GM21576 (cell line): ENCODE results near the gene OR14I1.
"Not testable (repeated sequence)": the region's sequence is repeated elsewhere in the genome, so short reads cannot be mapped to it uniquely, and the experiment has no call there.

Experiments
- ATAC-seq: cut with Tn5 transposase; IDR thresholded peaks from one replicate; pipeline ENCODE4 v1.9.1; 2021; ENCODE audit warnings: mild to moderate bottlenecking, moderate library complexity; ENCODE audit not compliant: unreplicated experiment

The OR14I1 gene

GRCh38 chr1:248688527-248689298 is 13.9 kb downstream of the OR14I1 start:
- peak; percentile 54 for ATAC-seq

DNA sequence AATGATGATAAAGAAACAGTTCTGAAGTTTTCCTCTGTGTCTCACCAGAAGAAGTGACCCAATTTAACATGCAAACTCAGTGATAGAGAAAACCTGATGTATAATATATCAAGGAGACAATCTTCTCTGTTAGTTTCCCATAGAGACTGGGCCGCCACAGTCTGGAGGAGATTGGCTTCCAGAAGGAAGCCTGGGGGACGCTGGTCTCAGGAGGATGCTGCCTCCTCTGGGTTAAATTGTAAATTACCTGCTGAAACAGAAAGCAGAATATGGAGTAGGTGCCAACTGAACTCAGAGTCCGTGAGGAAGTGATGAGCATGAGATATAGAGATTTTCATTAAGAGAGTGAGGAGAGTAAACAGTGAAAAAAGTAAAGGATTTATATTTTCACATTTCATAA is 15.8 kb downstream of the OR14I1 start:
- peak; percentile 89 for ATAC-seq

- no peak for ATAC-seq
Observed at GRCh38 chr1:248681651-248682050, 20.9 kb downstream of the OR14I1 start.

DNA sequence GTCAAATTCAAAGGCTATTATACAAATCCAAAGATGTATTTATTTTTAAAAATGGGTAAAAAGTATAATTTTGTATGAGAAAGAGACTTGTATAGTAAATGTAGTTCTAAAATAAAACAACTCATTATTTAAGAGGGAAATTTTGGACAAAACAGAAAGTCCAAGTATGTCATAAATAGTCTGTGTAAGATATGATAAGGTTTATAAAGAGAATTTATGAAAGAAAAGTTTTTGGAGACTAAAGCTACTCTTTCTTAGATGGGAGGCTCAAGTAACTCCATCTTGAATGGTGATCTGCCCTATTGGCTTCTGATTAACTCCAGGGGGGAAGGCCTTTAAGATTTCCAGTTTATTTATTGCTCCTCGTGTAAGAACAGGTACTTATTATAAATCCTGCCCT is 32.6 kb downstream of the OR14I1 start:
- ATAC-seq = no peak

DNA sequence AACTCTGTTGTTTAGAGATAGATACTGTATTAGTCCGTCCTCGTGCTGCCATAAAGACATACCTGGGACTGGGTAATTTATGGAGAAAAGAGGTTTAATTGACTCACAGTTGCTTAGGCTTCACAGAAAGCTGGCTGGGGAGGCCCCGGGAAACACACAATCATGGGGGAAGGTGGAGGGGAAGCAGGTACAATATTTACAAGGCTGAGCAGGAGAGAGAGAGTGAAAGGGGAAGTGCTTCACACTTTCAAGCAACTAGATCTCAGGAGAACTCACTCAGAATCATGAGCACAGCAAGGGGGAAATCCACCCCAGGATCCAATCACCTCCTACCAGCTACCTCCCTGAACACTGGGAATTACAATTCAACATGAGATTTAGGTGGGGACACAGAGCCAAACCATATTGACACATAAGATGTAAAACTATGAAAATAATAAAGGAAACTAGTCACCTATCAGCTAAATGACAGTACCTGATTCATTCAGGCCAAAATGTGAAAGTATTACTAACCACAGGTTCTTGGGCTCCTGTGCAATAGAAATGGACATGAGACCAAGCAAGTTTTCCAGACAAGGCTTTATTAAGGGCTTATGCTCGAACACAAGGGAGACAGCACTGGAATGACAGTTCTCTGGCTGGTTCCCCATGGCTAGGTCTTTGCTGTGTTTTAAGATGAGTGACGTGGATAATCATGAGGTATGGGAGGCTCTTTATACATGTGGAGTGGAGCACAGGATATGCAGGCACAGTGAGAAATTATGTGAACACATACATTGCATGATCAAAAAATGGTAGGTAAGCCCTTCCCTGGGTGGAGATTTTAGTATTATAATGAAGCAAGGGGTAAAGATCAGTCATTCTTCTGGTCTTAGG is 38.9 kb downstream of the OR14I1 start:
- peak; percentile 100 for ATAC-seq

DNA sequence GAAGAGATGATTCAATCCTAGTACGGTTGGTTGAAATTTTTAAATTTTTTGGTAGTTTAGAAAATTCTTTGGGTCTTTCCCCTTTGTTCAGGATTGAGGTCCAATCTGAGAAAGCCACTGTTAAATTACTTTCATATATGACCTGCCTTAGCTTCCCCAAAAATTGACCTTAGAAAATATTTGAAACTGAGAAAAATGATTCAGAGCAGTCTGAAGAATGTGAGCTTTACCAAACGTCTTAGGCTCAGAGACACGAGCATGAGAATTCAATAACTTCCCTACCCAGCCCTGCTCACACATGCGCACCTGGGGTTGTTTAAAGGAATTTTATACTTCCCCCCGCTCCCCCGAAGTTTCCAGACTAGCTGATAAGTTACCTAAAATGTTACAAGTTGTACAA is 45.8 kb downstream of the OR14I1 start:
- not testable (repeated sequence) for ATAC-seq

DNA sequence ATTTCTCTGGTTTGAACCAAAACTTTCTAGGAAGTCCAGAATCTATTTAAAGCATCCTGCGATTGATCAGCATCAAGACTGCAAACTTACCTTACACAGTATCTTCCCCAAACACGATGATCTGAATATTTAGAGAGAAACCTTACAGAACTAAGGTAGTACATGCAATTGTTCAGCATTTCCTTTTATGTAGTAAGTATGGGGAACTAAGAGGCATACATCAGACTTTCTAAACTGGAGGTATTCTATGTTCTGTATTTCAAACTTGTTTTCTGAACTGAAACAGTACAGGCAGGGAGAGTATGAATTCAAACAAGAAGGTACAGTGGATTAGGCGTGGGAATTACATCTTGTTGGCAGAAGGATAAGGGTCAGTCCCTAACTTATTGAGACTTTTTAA is 47.2 kb downstream of the OR14I1 start, which contains the start of gene OR2T27:
Gene OR2T27, minus strand, starts transcription at position 175 of the 400 bp plus-strand sequence. CDS start 4,644 bp downstream, outside the sequence.
- peak; percentile 82 for ATAC-seq
